ENCODE data around the gene SEC16A.

The SEC16A gene

GRCh38 chr9:136459425-136459824 lies 23.4 kb downstream of the SEC16A start:
- DNase-seq, result no peak

GRCh38 chr9:136457326-136457725 lies 25.5 kb downstream of the SEC16A start:
- no peak for DNase-seq

- no peak for DNase-seq
These were observed 26.6 kb downstream of the SEC16A start for GRCh38 chr9:136456258-136456657.

- no peak for DNase-seq
These were observed 27.5 kb downstream of the SEC16A start for GRCh38 chr9:136455043-136456002.

GRCh38 chr9:136454026-136454796 lies 28.6 kb downstream of the SEC16A start:
- no peak for DNase-seq

- no peak for DNase-seq
These were observed 29.5 kb downstream of the SEC16A start for GRCh38 chr9:136453326-136453725.

GRCh38 chr9:136451221-136451877 lies 31.5 kb downstream of the SEC16A start:
- no peak for DNase-seq

- no peak for DNase-seq
These were observed 34.2 kb downstream of the SEC16A start for GRCh38 chr9:136448655-136449054.

GRCh38 chr9:136447173-136447778 lies 35.6 kb downstream of the SEC16A start:
- DNase-seq, result no peak

GRCh38 chr9:136445799-136446198 lies 37.0 kb downstream of the SEC16A start:
- DNase-seq, result no peak

GRCh38 chr9:136444102-136444501 lies 38.7 kb downstream of the SEC16A start:
- DNase-seq, result no peak

- no peak for DNase-seq
These were observed 39.2 kb downstream of the SEC16A start for GRCh38 chr9:136443687-136444086.

- no peak for DNase-seq
These were observed 39.8 kb downstream of the SEC16A start for GRCh38 chr9:136443087-136443486.

GRCh38 chr9:136442265-136442664 lies 40.6 kb downstream of the SEC16A start:
- DNase-seq, result no peak

GRCh38 chr9:136441681-136442245 lies 41.1 kb downstream of the SEC16A start:
- no peak for DNase-seq

GRCh38 chr9:136441191-136441680 lies 41.6 kb downstream of the SEC16A start:
- DNase-seq, result no peak

- peak; percentile 85 for DNase-seq
These were observed 43.1 kb downstream of the SEC16A start, which contains the start of gene INPP5E for GRCh38 chr9:136439481-136440408. INPP5E (minus strand) TSS chr9:136439845; CDS start chr9:136439419, 426 bp downstream.

- DNase-seq, result peak; percentile 57
These were observed 44.0 kb downstream of the SEC16A start for GRCh38 chr9:136438548-136439480.

- peak; percentile 34 for DNase-seq
These were observed 44.8 kb downstream of the SEC16A start for GRCh38 chr9:136437839-136438547.

Data from CD4-positive, alpha-beta T cell treated with Interleukin-17A for 1 hour (primary cell).